HepG2 (cell line): ENCODE results near the gene DOCK11. TPM values are rescaled to one million over a fixed set of nuclear protein-coding genes. Genes with fewer than 3 reads are reported as not detected.

ENCODE experiments used
- ATAC-seq: fragments of 200-7000 bp; cut with Tn5 transposase; 3 replicates; pipeline ENCODE4 v1.9.1; 2020; ENCODE audit warnings: mild to moderate bottlenecking, moderate library complexity
- BruUV-seq: library from RNA; stranded (reverse); fragments of 400-500 nt; replicated peaks from 2 replicates; lab custom pipeline; 2021; lab: Mats Ljungman, UMichigan
- CTCF ChIA-PET: fragments of 300-600 bp; formaldehyde crosslinking; extraction: SDS; loops from one replicate; lab custom pipeline; 2021; ENCODE audit warnings: low total read pairs, inconsistent platforms, low intra/inter-chr PET ratio; lab: Yijun Ruan, JAX
- POLR2A ChIA-PET: fragments of 350-600 bp; sonication (Branson Sonifier 250); formaldehyde crosslinking; loops from one replicate; lab custom pipeline; 2020; ENCODE audit warnings: antibody characterized with exemption, inconsistent platforms; lab: Yijun Ruan, JAX
- DNase-seq: peaks from one replicate; pipeline ENCODE4 v3.0.0-alpha.2; 2015; ENCODE audit warnings: low spot score
- FAIRE-seq: peaks from 3 replicates; lab custom pipeline; 2011; peaks lifted over from hg19 to GRCh38; lab: Jason Lieb, UNC
- H2AFZ ChIP-seq: one replicate; pipeline ENCODE4 v1.6.1; 2011; ENCODE audit warnings: low read length, inconsistent platforms
- H3K27ac ChIP-seq: fragments of 300-600 bp; 3 replicates; pipeline ENCODE4 v1.8.0; 2011; ENCODE audit warnings: mixed run types, mild to moderate bottlenecking, mixed read lengths, low read length, inconsistent platforms; ENCODE audit not compliant: insufficient read depth; ENCODE audit errors: extremely low read length
- H3K27me3 ChIP-seq, 2 experiments: fragments of 200-600 bp in 1 of 2; 2 replicates in 1 of 2; 3 replicates in 1 of 2; pipeline versions ENCODE4 v1.6.0 to v1.8.0; 2011; ENCODE audit warnings: low read length in 2 of 2, mild to moderate bottlenecking in 2 of 2, moderate library complexity in 2 of 2, inconsistent platforms in 1 of 2; ENCODE audit not compliant: insufficient read depth in 2 of 2, control insufficient read depth in 1 of 2
- H3K36me3 ChIP-seq, 2 experiments: fragments of 200-600 bp in 1 of 2; replicated peaks in 1 of 2; 2 replicates in 1 of 2; 3 replicates in 1 of 2; pipeline versions ENCODE4 v1.5.1 to v1.8.0; 2011; ENCODE audit warnings: low read length in 2 of 2, inconsistent platforms in 1 of 2; ENCODE audit not compliant: insufficient read depth in 2 of 2, control insufficient read depth in 1 of 2
- H3K4me1 ChIP-seq: 2 replicates; pipeline ENCODE4 v1.5.1; 2012; ENCODE audit warnings: low read length, inconsistent platforms; ENCODE audit not compliant: insufficient read depth
- H3K4me2 ChIP-seq: 2 replicates; pipeline ENCODE4 v1.6.0; 2011; ENCODE audit warnings: low read depth, low read length, inconsistent platforms
- H3K4me3 ChIP-seq, 3 experiments: fragments of 200-600 bp in 1 of 3; sonication (generic), shearing (Covaris generic) in 1 of 3; replicated peaks in 1 of 3; 2 replicates each; pipeline ENCODE4 v1.5.1; 2011 to 2016; ENCODE audit warnings: low read length in 3 of 3, inconsistent platforms in 2 of 3, low read depth in 2 of 3, mild to moderate bottlenecking in 2 of 3, control low read depth in 1 of 3, mixed read lengths in 1 of 3; ENCODE audit not compliant: insufficient read depth in 1 of 3
- H3K79me2 ChIP-seq: one replicate; pipeline ENCODE4 v1.6.1; 2011; ENCODE audit warnings: low read length, inconsistent platforms; ENCODE audit not compliant: insufficient read depth
- H3K9ac ChIP-seq: 2 replicates; pipeline ENCODE4 v1.6.0; 2011; ENCODE audit warnings: mild to moderate bottlenecking, low read depth, low read length, inconsistent platforms; ENCODE audit not compliant: insufficient read depth
- H3K9me3 ChIP-seq: 2 replicates; pipeline ENCODE4 v1.5.1; 2012; ENCODE audit warnings: mild to moderate bottlenecking, low read length
- H4K20me1 ChIP-seq: 2 replicates; pipeline ENCODE4 v1.6.0; 2011; ENCODE audit warnings: inconsistent platforms, mild to moderate bottlenecking, low read length, moderate library complexity; ENCODE audit not compliant: insufficient read depth
- AKAP8 ChIP-seq: sonication (generic); formaldehyde crosslinking; IDR thresholded peaks from 2 replicates; pipeline ENCODE4 v1.5.1; 2020; ENCODE audit warnings: mild to moderate bottlenecking, missing genetic modification reagents
- ARNT ChIP-seq: fragments of 450-650 bp; IDR thresholded peaks from 2 replicates; pipeline ENCODE4 v1.6.1; 2017
- ATM ChIP-seq: fragments of 450-650 bp; IDR thresholded peaks from 2 replicates; pipeline ENCODE4 v1.7.1; 2017; ENCODE audit warnings: mild to moderate bottlenecking, borderline replicate concordance
- BHLHE40 ChIP-seq: IDR thresholded peaks from 2 replicates; pipeline ENCODE4 v1.6.1; 2011; ENCODE audit warnings: low read length, improper control_type of control experiment
- FIP1L1 ChIP-seq: fragments of 200-400 bp; formaldehyde crosslinking; IDR thresholded peaks from 2 replicates; pipeline ENCODE4 v1.6.1; 2018; ENCODE audit warnings: low read depth, mild to moderate bottlenecking, low read length, moderate library complexity, borderline replicate concordance; ENCODE audit not compliant: insufficient read depth
- HNRNPK ChIP-seq: fragments of 200-400 bp; formaldehyde crosslinking; IDR thresholded peaks from 2 replicates; pipeline ENCODE4 v1.6.1; 2018; ENCODE audit warnings: low read length, low read depth, moderate library complexity, mild to moderate bottlenecking; ENCODE audit not compliant: poor library complexity, severe bottlenecking
- NR2C2 ChIP-seq: sonication (generic); formaldehyde crosslinking; IDR thresholded peaks from 2 replicates; pipeline ENCODE4 v1.4.0; 2020; ENCODE audit warnings: missing genetic modification reagents, mild to moderate bottlenecking, moderate library complexity, borderline replicate concordance
- REXO4 ChIP-seq: sonication (generic); formaldehyde crosslinking; IDR thresholded peaks from 2 replicates; pipeline ENCODE4 v1.8.0; 2022; ENCODE audit warnings: missing genetic modification reagents, mild to moderate bottlenecking, borderline replicate concordance
- TP53 ChIP-seq: sonication (generic); formaldehyde crosslinking; conservative IDR thresholded peaks from 2 replicates; pipeline ENCODE4 v1.4.0; 2020; ENCODE audit warnings: missing genetic modification reagents
- ZNF329 ChIP-seq: sonication (generic); formaldehyde crosslinking; IDR thresholded peaks from 2 replicates; pipeline ENCODE4 v1.9.0; 2021; ENCODE audit warnings: low read depth, mild to moderate bottlenecking, missing genetic modification reagents
- ZNF350 ChIP-seq: sonication (generic); formaldehyde crosslinking; IDR thresholded peaks from 2 replicates; pipeline ENCODE4 v1.4.0; 2020; ENCODE audit warnings: mild to moderate bottlenecking, low read depth, missing genetic modification reagents, borderline replicate concordance
- ZNF749 ChIP-seq: sonication (generic); formaldehyde crosslinking; IDR thresholded peaks from 2 replicates; pipeline ENCODE4 v1.8.0; 2022; ENCODE audit warnings: mild to moderate bottlenecking, missing genetic modification reagents, moderate library complexity, borderline replicate concordance
- WGBS: methylation state at CpG from one replicate; pipeline ENCODE4 v1.1.6; 2017; ENCODE audit warnings: low lambda C conversion rate; 5-methylcytosine and 5-hydroxymethylcytosine counted together
- in situ Hi-C: cut with HindIII; loops from 2 replicates; pipeline ENCODE4 v1.10.0; 2017; ENCODE audit warnings: low pct_unique_long_range_greater_than_20kb; ENCODE audit not compliant: extremely low pct_ligation_motif_present
- intact Hi-C: fragments of 100-400 bp; cut with micrococcal nuclease; formaldehyde crosslinking; loops from one replicate; pipeline ENCODE4 v1.10.0; 2022; ENCODE audit not compliant: unreplicated experiment
- polyA plus RNA-seq, 8 experiments: library from polyadenylated mRNA; depleted of rRNA in 3 of 8; stranded (reverse) in 7 of 8; unstranded in 1 of 8; fragments of >200 nt; fragmentation: Illumina TruSeq in 4 of 8; extraction: Trizol in 4 of 8; gene quantifications; 2 replicates each; pipeline versions ENCODE4 v1.2.1 to v1.2.3, GENCODE V29; 2011 to 2016; ENCODE audit warnings: low read depth in 4 of 8, missing spikeins in 1 of 8, mixed read lengths in 1 of 8; ENCODE audit not compliant: insufficient read depth in 1 of 8
- total RNA-seq, 5 experiments: library from RNA; depleted of rRNA; stranded (reverse); fragments of >200 nt; fragmentation: Illumina TruSeq; extraction: Trizol; gene quantifications; 2 replicates each; pipeline ENCODE4 v1.2.3, GENCODE V29; 2016; ENCODE audit warnings: low read depth in 1 of 5
- TF ChIP-seq, protein P1 (sequence below): sonication (generic); formaldehyde crosslinking; IDR thresholded peaks from 2 replicates; pipeline ENCODE4 v1.8.0; 2022; ENCODE audit warnings: mild to moderate bottlenecking, missing genetic modification reagents, moderate library complexity
- TF ChIP-seq, protein P2 (sequence below): sonication (generic); formaldehyde crosslinking; IDR thresholded peaks from 2 replicates; pipeline ENCODE4 v1.8.1; 2023; ENCODE audit warnings: missing genetic modification reagents, mild to moderate bottlenecking, borderline replicate concordance
- TF ChIP-seq, protein P3 (sequence below): sonication (generic); formaldehyde crosslinking; IDR thresholded peaks from 2 replicates; pipeline ENCODE4 v1.5.0; 2020; ENCODE audit warnings: missing genetic modification reagents
- TF ChIP-seq, protein P4 (sequence below): sonication (generic); formaldehyde crosslinking; IDR thresholded peaks from 2 replicates; pipeline ENCODE4 v1.9.0; 2021; ENCODE audit warnings: missing genetic modification reagents, borderline replicate concordance

DOCK11 gene
- total and polyA plus RNA-seq, 2 of the 13 experiments (the other 11 are each of a cell fraction or from before 2014, with no cell fraction given): 0.02 to 0.12 TPM

DNA sequence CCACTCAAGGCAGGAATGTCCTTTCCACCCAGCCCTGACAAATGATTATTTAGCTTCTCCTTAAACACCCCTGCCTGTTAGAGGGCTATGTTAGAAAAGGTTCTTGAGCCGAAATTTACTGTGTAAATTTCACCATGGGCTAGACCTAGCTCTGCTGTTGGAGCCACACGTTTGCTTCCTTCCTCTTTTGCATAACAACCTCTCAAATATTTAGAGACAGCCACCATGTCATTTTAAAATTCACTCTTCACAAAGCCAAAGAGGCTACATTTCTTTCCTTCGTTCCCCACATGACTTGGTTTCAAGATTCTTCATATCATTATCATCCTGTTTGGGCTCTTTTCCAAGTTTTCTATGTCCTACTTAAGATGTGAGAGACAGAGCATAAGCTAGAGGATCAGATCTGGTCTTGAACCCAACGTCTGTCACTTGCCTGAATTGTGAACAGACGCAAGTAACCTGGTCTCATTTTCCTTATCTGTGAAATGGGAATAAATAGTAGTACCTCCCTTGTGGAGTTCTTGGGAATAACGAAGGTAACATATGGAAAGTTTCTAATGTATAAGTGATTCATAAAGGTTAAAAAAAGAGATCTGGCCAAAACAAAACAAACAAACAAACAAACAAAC lies 6.7 kb downstream of the DOCK11 start:
- Histone ChIP-seq H2AFZ (no peak overlapping the region), H3K79me2 (no peaks in the 10 kb centered on the region), H3K9ac (no peak overlapping the region)
- DNase-seq: no peak
- 38% methylated on average over 5 of the region's 6 CpGs for WGBS
- in situ Hi-C loops: no loop called here
- no peak for FAIRE-seq
- POLR2A ChIA-PET: no interaction called here
- CTCF ChIA-PET: no interaction called here
- TF ChIP-seq, protein P1, sequence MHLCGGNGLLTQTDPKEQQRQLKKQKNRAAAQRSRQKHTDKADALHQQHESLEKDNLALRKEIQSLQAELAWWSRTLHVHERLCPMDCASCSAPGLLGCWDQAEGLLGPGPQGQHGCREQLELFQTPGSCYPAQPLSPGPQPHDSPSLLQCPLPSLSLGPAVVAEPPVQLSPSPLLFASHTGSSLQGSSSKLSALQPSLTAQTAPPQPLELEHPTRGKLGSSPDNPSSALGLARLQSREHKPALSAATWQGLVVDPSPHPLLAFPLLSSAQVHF (CRISPR knock-in tag): no peak
- TF ChIP-seq, protein P2, sequence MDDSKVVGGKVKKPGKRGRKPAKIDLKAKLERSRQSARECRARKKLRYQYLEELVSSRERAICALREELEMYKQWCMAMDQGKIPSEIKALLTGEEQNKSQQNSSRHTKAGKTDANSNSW (CRISPR knock-in tag): no peak
- TF ChIP-seq HNRNPK: no peak
- no peak for TF ChIP-seq ZNF749
- TF ChIP-seq, protein P3, sequence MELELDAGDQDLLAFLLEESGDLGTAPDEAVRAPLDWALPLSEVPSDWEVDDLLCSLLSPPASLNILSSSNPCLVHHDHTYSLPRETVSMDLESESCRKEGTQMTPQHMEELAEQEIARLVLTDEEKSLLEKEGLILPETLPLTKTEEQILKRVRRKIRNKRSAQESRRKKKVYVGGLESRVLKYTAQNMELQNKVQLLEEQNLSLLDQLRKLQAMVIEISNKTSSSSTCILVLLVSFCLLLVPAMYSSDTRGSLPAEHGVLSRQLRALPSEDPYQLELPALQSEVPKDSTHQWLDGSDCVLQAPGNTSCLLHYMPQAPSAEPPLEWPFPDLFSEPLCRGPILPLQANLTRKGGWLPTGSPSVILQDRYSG: no peak
- no peak for TF ChIP-seq REXO4
- no peak for TF ChIP-seq ATM
- TF ChIP-seq ZNF350 (CRISPR knock-in tag): no peak
- TF ChIP-seq ARNT: no peak
- no peak for TF ChIP-seq AKAP8 (CRISPR knock-in tag)
- TF ChIP-seq NR2C2 (CRISPR knock-in tag): no peak
- TF ChIP-seq, protein P4, sequence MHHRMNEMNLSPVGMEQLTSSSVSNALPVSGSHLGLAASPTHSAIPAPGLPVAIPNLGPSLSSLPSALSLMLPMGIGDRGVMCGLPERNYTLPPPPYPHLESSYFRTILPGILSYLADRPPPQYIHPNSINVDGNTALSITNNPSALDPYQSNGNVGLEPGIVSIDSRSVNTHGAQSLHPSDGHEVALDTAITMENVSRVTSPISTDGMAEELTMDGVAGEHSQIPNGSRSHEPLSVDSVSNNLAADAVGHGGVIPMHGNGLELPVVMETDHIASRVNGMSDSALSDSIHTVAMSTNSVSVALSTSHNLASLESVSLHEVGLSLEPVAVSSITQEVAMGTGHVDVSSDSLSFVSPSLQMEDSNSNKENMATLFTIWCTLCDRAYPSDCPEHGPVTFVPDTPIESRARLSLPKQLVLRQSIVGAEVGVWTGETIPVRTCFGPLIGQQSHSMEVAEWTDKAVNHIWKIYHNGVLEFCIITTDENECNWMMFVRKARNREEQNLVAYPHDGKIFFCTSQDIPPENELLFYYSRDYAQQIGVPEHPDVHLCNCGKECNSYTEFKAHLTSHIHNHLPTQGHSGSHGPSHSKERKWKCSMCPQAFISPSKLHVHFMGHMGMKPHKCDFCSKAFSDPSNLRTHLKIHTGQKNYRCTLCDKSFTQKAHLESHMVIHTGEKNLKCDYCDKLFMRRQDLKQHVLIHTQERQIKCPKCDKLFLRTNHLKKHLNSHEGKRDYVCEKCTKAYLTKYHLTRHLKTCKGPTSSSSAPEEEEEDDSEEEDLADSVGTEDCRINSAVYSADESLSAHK (CRISPR knock-in tag): no peak
- no peak for TF ChIP-seq BHLHE40
- no peak for TF ChIP-seq FIP1L1
- no peak for TF ChIP-seq ZNF329 (CRISPR knock-in tag)
- TF ChIP-seq TP53 (CRISPR knock-in tag): no peak
- TF ChIP-seq, all 625 proteins: peak for 0
- Histone ChIP-seq H4K20me1 (no peaks in the 10 kb centered on the region), H3K4me2 (no peak overlapping the region), H3K9me3 (no peaks in the 10 kb centered on the region), H3K27ac (no peak overlapping the region), H3K4me1 (peaks cover 3% of the 10 kb centered on the region; the same call in 1 of the 2 replicates), H3K36me3 (no peaks in the 10 kb centered on the region), H3K27me3 (no peaks in the 10 kb centered on the region), H3K4me3 (no peak overlapping the region)
- intact Hi-C loops: no loop called here
- ATAC-seq: no peak
- BruUV-seq: no TSS peak
